Naive thymus-derived CD4-positive, alpha-beta T cell (primary cell): Measurements from ENCODE around the gene FLCN. TPM values are rescaled to one million over a fixed set of nuclear protein-coding genes. Genes with fewer than 3 reads are reported as not detected.
A peak's percentile ranks its signal among the peaks of the same experiment; 100 is the strongest.

Source experiments
- ATAC-seq: fragments of 150-1000 bp; cut with Tn5 transposase; 2 replicates; pipeline ENCODE4 v1.10.0; 2021; ENCODE audit warnings: mild to moderate bottlenecking, moderate library complexity
- CTCF ChIA-PET: fragments of 350-600 bp; sonication (Branson Sonifier 250); formaldehyde crosslinking; loops from one replicate; lab custom pipeline; 2021; ENCODE audit warnings: antibody characterized with exemption; lab: Charles Lee
- POLR2A ChIA-PET: fragments of 350-600 bp; sonication (Branson Sonifier 250); formaldehyde crosslinking; loops from one replicate; lab custom pipeline; 2021; ENCODE audit warnings: antibody characterized with exemption, inconsistent platforms; lab: Charles Lee
- DNase-seq, 9 donors: peaks; one replicate each; pipeline versions ENCODE4 v3.0.0 to v3.0.0-alpha.2; 2020 to 2022; ENCODE audit warnings: mixed read lengths in 1 of 9
- H3K27ac ChIP-seq: one replicate; pipeline ENCODE4 v1.7.0; 2013; ENCODE audit warnings: mild to moderate bottlenecking, low read depth, low read length, moderate library complexity
- H3K27me3 ChIP-seq, 2 donors: one replicate each; pipeline ENCODE4 v1.7.0; 2013; ENCODE audit warnings: low read length in 2 of 2, mild to moderate bottlenecking in 2 of 2, moderate library complexity in 2 of 2; ENCODE audit not compliant: control insufficient read depth in 2 of 2, insufficient read depth in 2 of 2
- H3K36me3 ChIP-seq, 3 experiments: 1 replicate in 2 of 3; 2 replicates in 1 of 3; pipeline ENCODE4 v1.7.0; 2013; ENCODE audit warnings: low read length in 3 of 3, mild to moderate bottlenecking in 3 of 3, moderate library complexity in 1 of 3; ENCODE audit not compliant: insufficient read depth in 3 of 3, control insufficient read depth in 2 of 3
- H3K4me1 ChIP-seq, 2 donors: one replicate each; pipeline ENCODE4 v1.7.0; 2013; ENCODE audit warnings: low read length in 2 of 2, mild to moderate bottlenecking in 2 of 2, moderate library complexity in 1 of 2; ENCODE audit not compliant: control insufficient read depth in 2 of 2, insufficient read depth in 2 of 2
- H3K4me3 ChIP-seq: 2 replicates; pipeline ENCODE4 v1.7.0; 2013; ENCODE audit warnings: mild to moderate bottlenecking, low read length
- H3K9me3 ChIP-seq, 3 experiments: 1 replicate in 2 of 3; 2 replicates in 1 of 3; pipeline ENCODE4 v1.7.0; 2013; ENCODE audit warnings: low read length in 3 of 3; ENCODE audit not compliant: control insufficient read depth in 2 of 3
- H3K27ac Mint-ChIP-seq, 9 donors: one replicate each; pipeline ENCODE4 v1.8.0; 2020 to 2022; ENCODE audit warnings: mixed read lengths in 9 of 9, mild to moderate bottlenecking in 8 of 9, moderate library complexity in 5 of 9, inconsistent platforms in 2 of 9
- H3K27me3 Mint-ChIP-seq, 5 donors: one replicate each; pipeline ENCODE4 v1.8.0; 2021 to 2022; ENCODE audit warnings: mixed read lengths in 5 of 5, mild to moderate bottlenecking in 1 of 5
- H3K36me3 Mint-ChIP-seq, 5 donors: one replicate each; pipeline ENCODE4 v1.8.0; 2020 to 2022; ENCODE audit warnings: mixed read lengths in 5 of 5, mild to moderate bottlenecking in 3 of 5, inconsistent platforms in 1 of 5
- H3K4me1 Mint-ChIP-seq, 7 donors: one replicate each; pipeline ENCODE4 v1.8.0; 2020 to 2022; ENCODE audit warnings: mixed read lengths in 7 of 7, mild to moderate bottlenecking in 3 of 7, inconsistent platforms in 1 of 7
- H3K4me3 Mint-ChIP-seq, 10 donors: one replicate each; pipeline ENCODE4 v1.8.0; 2020 to 2022; ENCODE audit warnings: mild to moderate bottlenecking in 10 of 10, mixed read lengths in 10 of 10, moderate library complexity in 6 of 10, inconsistent platforms in 2 of 10
- H3K9me3 Mint-ChIP-seq, 11 donors: one replicate each; pipeline ENCODE4 v1.8.0; 2020 to 2022; ENCODE audit warnings: mixed read lengths in 11 of 11, mild to moderate bottlenecking in 4 of 11, inconsistent platforms in 1 of 11, moderate library complexity in 1 of 11
- intact Hi-C, 2 donors: fragments of 100-400 bp; cut with micrococcal nuclease; formaldehyde crosslinking; loops; one replicate each; pipeline ENCODE4 v1.15.1; 2023
- polyA plus RNA-seq, 2 donors: library from polyadenylated mRNA; unstranded; fragments of 300-500 nt; fragmentation: Illumina TruSeq; gene quantifications; one replicate each; pipeline ENCODE4 v1.2.3, GENCODE V29; 2021
- total RNA-seq, 6 experiments: library from RNA in 5 of 6; stranded (reverse) in 5 of 6; gene quantifications; 1 replicate in 5 of 6; 2 replicates in 1 of 6; pipeline ENCODE4 v1.2.3 and lab custom pipeline; 2021 to 2026

Gene FLCN
- total and polyA plus RNA-seq, 7 experiments from 2014 or later: 4.7 to 94.7 (median 44.2) TPM

DNA sequence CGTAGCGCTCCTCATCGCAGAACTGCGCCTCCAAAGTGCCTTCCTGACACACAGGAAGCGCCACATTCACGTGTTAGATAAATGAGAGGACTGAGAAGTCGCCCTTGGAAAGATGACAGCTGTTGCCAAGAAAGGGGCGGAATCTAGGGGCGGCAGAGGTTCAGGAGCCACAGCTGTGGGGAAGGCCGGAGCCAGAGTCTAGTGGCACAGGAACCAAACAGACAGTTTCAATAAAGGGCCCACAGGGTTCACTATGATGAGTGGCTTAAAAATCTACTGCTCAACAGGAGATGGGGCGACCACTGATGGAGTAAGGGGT lies 4.7 kb downstream of the FLCN start:
- POLR2A ChIA-PET: no interaction called here
- CTCF ChIA-PET: no interaction called here
- peaks cover 0 to 62% (median 8%) of the 10 kb centered on the region in 3 experiments for H3K36me3 ChIP-seq

DNA sequence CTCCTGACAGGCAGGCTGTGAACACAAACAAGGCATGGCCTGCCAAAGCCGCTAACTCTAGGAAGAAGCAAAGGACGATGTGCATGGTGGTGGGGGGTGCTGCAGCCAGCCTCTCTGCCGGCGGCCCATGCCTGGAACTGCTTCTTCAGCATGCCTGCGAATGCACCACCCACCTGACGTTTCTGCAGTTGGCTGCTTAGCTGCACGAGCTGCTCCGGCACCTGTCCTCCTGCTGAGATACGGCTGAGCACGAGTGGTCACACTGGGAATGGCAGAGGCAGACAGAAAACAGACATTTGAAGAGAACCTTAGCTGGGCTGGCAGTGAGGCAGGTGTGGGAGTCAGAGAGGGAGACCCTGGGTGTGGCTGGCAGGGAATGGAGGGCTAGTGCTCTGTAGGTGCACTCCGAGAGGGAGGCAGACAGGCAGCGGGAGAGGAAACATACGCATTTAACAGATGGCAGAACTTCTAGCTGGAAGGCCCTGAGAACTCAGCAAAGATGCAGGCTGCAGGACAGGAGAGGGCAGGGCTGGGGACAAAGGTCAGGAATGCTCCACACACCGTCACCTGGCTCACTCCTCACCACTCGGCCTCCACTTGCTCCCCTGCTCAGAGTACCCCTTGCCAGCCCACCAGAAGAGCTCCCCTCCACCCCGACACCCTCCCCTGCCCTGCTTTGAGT lies 5.2 kb downstream of the FLCN start:
- Histone ChIP-seq H3K4me3 (no peak overlapping the region), H3K9me3 (no peaks in the 10 kb centered on the region), H3K36me3 (peaks cover 0 to 63% (median 13%) of the 10 kb centered on the region in 3 experiments), H3K27me3 (no peaks in the 10 kb centered on the region), H3K27ac (no peak overlapping the region), H3K4me1 (peaks cover 13% of the 10 kb centered on the region in 2 donors)
- Mint-ChIP-seq H3K27me3 (no peaks in the 10 kb centered on the region), H3K4me1 (peaks cover 14 to 31% (median 23%) of the 10 kb centered on the region in 7 donors), H3K27ac (peak overlapping the region in 1 of 9 donors; percentile 23), H3K36me3 (peaks cover 0 to 35% (median 12%) of the 10 kb centered on the region in 5 donors), H3K4me3 (peak overlapping the region in 1 of 10 donors; percentile 38), H3K9me3 (peaks cover 0 to 2% (median 0%) of the 10 kb centered on the region in 11 donors)
- ChIA-PET POLR2A (no interaction called here), CTCF (interaction anchor here (0.6 kb wide), 1 partner anchor 9 kb away, joined by 3 read pairs; no protein-coding TSS in a partner anchor)
- intact Hi-C loops: no loop called here
- DNase-seq (no peak), ATAC-seq (no peak)

More for the DNA sequence above, 4.7 kb downstream of the FLCN start:
- Histone ChIP-seq H3K27me3 (no peaks in the 10 kb centered on the region), H3K9me3 (no peaks in the 10 kb centered on the region), H3K27ac (no peak overlapping the region), H3K4me1 (peaks cover 13% of the 10 kb centered on the region in 2 donors), H3K4me3 (no peak overlapping the region)
- intact Hi-C loops: no loop called here
- peak overlapping the region in 1 of 9 donors; percentile 82 for H3K27ac Mint-ChIP-seq
- peaks cover 0 to 2% (median 0%) of the 10 kb centered on the region in 5 donors for H3K27me3 Mint-ChIP-seq
- H3K9me3 Mint-ChIP-seq: peaks cover 0 to 3% (median 0%) of the 10 kb centered on the region in 11 donors
- no peak for ATAC-seq
- no peak for DNase-seq
- H3K4me3 Mint-ChIP-seq: no peak overlapping the region
- H3K4me1 Mint-ChIP-seq: peaks cover 16 to 31% (median 24%) of the 10 kb centered on the region in 7 donors
- H3K36me3 Mint-ChIP-seq: peaks cover 0 to 31% (median 12%) of the 10 kb centered on the region in 5 donors

DNA sequence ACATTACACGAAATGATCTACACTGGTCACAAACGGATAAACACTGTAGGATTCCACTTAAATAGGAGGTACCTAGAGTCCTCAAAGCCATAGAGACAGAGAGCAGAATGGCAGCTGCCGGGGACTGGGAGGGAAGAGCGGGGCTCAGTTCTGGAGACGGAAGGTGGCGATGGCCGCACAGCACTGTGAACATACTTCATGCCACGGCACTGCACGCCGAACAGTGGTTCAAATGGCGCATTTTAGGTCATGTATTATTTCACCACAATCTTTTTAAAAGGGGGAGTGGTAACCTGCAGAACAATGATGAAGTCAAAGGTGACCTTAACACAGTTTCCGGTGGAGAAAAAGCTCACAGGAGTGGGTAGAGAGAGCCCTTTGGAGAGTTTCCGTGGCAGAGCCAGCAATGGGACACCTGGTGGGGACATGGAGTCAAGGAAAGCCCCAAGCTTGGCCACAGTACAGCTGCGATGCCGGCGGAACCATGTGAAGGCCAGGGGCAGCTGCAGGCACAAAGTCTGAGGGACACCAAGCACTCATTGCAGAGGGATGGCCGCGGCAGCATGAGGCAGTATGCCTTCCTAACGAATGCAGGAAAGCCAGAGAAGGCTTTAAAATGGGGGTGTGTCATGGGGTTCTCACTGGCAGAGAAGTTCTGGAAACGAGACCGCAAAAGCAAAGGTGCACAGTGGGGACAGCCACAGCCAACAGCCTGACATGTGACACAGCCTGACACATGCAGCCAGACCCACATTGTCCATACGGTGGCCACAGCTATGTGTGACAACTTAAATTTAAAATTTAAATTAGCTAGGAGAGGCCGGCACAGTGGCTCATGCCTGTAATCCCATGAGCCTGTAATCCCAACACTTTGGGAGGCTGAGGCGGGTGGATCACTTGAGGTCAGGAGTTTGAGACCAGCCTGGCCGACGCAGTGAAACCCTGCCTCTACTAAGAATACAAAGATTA lies 7.3 kb downstream of the FLCN start:
- Mint-ChIP-seq H3K4me1 (peaks cover 0 to 16% (median 8%) of the 10 kb centered on the region in 7 donors), H3K4me3 (no peak overlapping the region), H3K27me3 (no peaks in the 10 kb centered on the region), H3K9me3 (no peaks in the 10 kb centered on the region), H3K36me3 (peaks cover 6 to 50% (median 16%) of the 10 kb centered on the region in 5 donors), H3K27ac (peak overlapping the region in 2 of 9 donors; percentile 40 to 70)
- H3K27me3 ChIP-seq: no peaks in the 10 kb centered on the region
- intact Hi-C loops: no loop called here
- H3K4me3 ChIP-seq: no peak overlapping the region
- ChIA-PET POLR2A (no interaction called here), CTCF (no interaction called here)
- peaks cover 5 to 81% (median 22%) of the 10 kb centered on the region in 3 experiments for H3K36me3 ChIP-seq
- H3K4me1 ChIP-seq: no peaks in the 10 kb centered on the region
- H3K27ac ChIP-seq: no peak overlapping the region
- no peak for ATAC-seq
- no peak for DNase-seq
- H3K9me3 ChIP-seq: no peaks in the 10 kb centered on the region

DNA sequence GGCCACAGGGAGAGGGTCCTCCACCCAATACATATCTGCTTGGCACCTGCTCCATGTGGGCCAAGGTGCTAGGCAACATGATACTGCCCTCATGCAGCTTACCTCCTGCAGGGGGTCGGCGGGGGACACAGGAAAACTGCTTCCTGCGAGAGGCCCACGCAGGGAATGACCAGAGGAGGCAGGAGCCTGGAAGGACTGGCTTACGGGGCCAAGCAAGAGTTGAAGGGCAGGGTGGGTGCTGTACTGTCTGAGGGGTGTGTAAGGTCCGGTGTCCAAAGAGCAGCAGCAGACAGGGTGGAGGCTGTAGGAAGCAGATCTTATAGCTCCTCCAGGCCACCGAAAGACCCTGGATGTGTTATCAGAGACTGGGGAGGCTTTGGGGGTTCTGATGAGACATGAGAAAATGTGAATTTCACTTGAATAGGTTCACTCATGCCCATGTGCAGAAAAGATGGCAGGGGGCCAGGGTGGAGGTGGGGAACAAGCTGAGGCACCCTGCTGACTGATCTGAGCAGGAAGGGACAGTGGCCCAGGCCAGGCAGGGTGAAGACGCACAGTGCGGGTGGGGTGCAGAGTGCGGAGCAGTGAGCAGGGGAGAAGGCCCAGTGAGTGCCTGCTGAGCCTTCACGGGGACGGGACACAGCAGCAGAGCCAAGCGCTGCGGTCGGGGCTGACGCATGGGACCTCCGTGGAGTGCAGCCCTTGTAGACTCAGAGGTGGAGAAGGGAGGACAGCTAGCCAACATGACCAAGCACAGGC lies 8.3 kb downstream of the FLCN start:
- CTCF ChIA-PET: no interaction called here
- Histone ChIP-seq H3K9me3 (no peaks in the 10 kb centered on the region), H3K27ac (no peak overlapping the region), H3K4me3 (no peak overlapping the region), H3K36me3 (peaks cover 6 to 91% (median 27%) of the 10 kb centered on the region in 3 experiments), H3K4me1 (no peaks in the 10 kb centered on the region), H3K27me3 (no peaks in the 10 kb centered on the region)
- DNase-seq (no peak), ATAC-seq (no peak)
- no peak overlapping the region for H3K27ac Mint-ChIP-seq
- no peak overlapping the region for H3K4me3 Mint-ChIP-seq
- POLR2A ChIA-PET: no interaction called here
- intact Hi-C loops: no loop called here
- no peaks in the 10 kb centered on the region for H3K27me3 Mint-ChIP-seq
- H3K36me3 Mint-ChIP-seq: peaks cover 7 to 55% (median 17%) of the 10 kb centered on the region in 5 donors
- H3K4me1 Mint-ChIP-seq: peaks cover 0 to 17% (median 8%) of the 10 kb centered on the region in 7 donors
- no peaks in the 10 kb centered on the region for H3K9me3 Mint-ChIP-seq

DNA sequence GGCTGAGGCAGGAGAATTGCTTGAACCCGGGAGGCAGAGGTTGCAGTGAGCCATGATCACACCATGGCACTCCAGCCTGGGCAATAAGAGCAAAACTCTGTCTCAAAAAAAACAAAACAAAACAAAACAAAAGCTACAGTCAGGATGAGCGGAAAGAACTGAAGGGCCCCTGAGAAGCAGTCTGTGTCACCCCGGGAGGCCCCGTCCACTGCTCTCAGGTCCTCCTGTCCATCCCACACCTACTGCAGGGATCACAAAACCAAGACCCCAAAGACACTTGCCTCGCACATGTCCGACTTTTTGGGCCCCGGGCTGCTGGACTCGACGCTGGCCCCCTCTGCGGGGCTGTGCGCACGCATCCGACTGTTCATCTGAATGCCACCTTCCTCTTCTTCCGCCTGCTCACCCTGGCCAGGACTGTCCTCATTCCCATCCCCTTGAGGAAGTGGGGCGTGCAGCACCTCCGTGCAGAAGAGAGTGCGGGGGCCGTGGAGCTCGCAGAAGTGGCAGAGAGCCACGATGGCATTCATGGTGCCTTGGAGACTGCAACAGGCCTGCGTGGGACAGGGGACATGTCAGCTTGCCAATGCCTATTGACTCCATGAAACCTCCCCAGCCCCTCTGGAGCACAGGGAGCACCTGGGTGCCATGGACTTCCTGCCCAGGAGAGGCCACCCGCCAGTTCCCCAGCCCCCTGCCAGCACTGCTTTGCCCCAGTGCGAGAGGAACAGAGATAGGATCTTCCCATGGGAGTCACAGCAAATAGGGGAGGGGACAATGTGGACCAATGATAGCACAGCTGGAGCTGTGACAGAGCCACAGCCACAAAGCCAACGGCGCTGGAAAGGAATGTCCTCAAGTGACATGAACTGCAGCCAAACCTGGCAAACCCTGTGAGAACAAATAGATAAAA lies 9.1 kb downstream of the FLCN start:
- CTCF ChIA-PET: no interaction called here
- no peaks in the 10 kb centered on the region for H3K4me1 ChIP-seq
- peaks cover 10 to 60% (median 17%) of the 10 kb centered on the region in 5 donors for H3K36me3 Mint-ChIP-seq
- H3K27me3 ChIP-seq: no peaks in the 10 kb centered on the region
- H3K27ac Mint-ChIP-seq: peak overlapping the region in 2 of 9 donors; percentile 41 to 51
- no peak overlapping the region for H3K27ac ChIP-seq
- intact Hi-C loops: no loop called here
- H3K36me3 ChIP-seq: peaks cover 6 to 99% (median 32%) of the 10 kb centered on the region in 3 experiments
- H3K27me3 Mint-ChIP-seq: no peaks in the 10 kb centered on the region
- H3K9me3 ChIP-seq: no peaks in the 10 kb centered on the region
- ATAC-seq (no peak), DNase-seq (no peak)
- peaks cover 0 to 17% (median 7%) of the 10 kb centered on the region in 7 donors for H3K4me1 Mint-ChIP-seq
- POLR2A ChIA-PET: no interaction called here
- H3K4me3 ChIP-seq: no peak overlapping the region
- H3K4me3 Mint-ChIP-seq: no peak overlapping the region
- no peaks in the 10 kb centered on the region for H3K9me3 Mint-ChIP-seq
